Ectodermal cell (in vitro differentiated cells): ENCODE results near the gene DCLRE1A.

ENCODE experiments used
- H3K27ac ChIP-seq: 2 replicates; pipeline ENCODE4 v1.7.0; 2013; ENCODE audit warnings: mild to moderate bottlenecking, low read depth, low read length; ENCODE audit not compliant: insufficient read depth, poor library complexity, severe bottlenecking
- H3K27me3 ChIP-seq: 2 replicates; pipeline ENCODE4 v1.7.0; 2013; ENCODE audit warnings: mild to moderate bottlenecking, low read length; ENCODE audit not compliant: insufficient read depth, control insufficient read depth, poor library complexity, severe bottlenecking
- H3K36me3 ChIP-seq: one replicate; pipeline ENCODE4 v1.7.0; 2013; ENCODE audit warnings: low read length; ENCODE audit not compliant: control insufficient read depth, insufficient read depth
- H3K4me1 ChIP-seq: one replicate; pipeline ENCODE4 v1.7.0; 2013; ENCODE audit warnings: low read length; ENCODE audit not compliant: control insufficient read depth, insufficient read depth
- H3K4me3 ChIP-seq: 2 replicates; pipeline ENCODE4 v1.7.0; 2013; ENCODE audit warnings: low read depth, low read length, control low read depth; ENCODE audit not compliant: insufficient read depth
- H3K9me3 ChIP-seq: 2 replicates; pipeline ENCODE4 v1.7.0; 2013; ENCODE audit warnings: mild to moderate bottlenecking, low read length, moderate library complexity; ENCODE audit not compliant: control insufficient read depth
- WGBS, 2 experiments: methylation state at CpG; one replicate each; pipeline ENCODE4 v1.1.7; 2013; ENCODE audit warnings: missing lambda C conversion rate in 2 of 2; 5-methylcytosine and 5-hydroxymethylcytosine counted together

The DCLRE1A gene

DNA sequence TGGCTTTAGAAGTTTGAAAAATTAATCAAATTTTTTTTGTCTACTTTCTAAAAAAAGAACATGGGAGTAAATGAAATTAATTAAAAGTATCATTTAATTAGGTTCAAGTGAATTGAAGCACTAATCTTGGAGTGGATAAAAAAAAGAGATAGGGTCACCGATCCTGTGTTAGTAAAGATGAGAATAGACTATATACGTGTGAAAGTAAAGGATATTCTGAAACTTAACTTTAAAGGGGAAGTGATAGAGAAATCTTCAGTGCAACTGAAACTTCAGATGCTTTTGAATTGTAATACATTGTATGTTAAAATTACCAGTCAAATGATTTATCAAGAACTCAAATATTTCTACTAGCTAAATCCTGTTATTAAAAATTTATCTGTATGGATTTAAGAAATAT is 5.4 kb upstream of the DCLRE1A start:
- H3K4me1 ChIP-seq: no peaks in the 10 kb centered on the region
- H3K27ac ChIP-seq: no peak overlapping the region
- peaks cover 39% of the 10 kb centered on the region for H3K36me3 ChIP-seq
- WGBS, 2 experiments: 94 to 97% methylated on average over 2 of the region's 2 CpGs
- H3K27me3 ChIP-seq: no peaks in the 10 kb centered on the region
- H3K4me3 ChIP-seq: no peak overlapping the region
- no peaks in the 10 kb centered on the region for H3K9me3 ChIP-seq

DNA sequence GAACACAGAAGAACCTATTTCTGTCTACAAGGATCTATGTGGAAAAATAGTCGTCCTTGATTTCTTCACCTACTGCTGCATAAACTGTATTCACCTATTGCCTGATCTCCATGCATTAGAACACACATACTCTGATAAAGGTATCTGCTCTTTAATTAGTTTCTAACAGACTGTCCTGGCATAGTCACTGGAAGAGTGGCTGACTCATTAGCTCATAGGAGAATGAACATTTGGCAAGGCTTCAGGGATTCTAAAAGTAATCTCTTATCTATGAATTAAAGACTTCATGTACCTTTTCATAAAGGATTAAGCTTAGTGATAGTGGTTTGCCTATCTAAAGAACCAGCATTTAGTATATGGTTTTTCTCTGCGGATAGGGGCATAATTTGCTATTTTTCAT is 4.7 kb upstream of the DCLRE1A start:
- H3K27me3 ChIP-seq: no peaks in the 10 kb centered on the region
- H3K9me3 ChIP-seq: no peaks in the 10 kb centered on the region
- H3K27ac ChIP-seq: no peak overlapping the region
- peaks cover 32% of the 10 kb centered on the region for H3K36me3 ChIP-seq
- 89 to 100% methylated on average over 2 of the region's 2 CpGs for WGBS, 2 experiments
- H3K4me3 ChIP-seq: no peak overlapping the region
- H3K4me1 ChIP-seq: no peaks in the 10 kb centered on the region

DNA sequence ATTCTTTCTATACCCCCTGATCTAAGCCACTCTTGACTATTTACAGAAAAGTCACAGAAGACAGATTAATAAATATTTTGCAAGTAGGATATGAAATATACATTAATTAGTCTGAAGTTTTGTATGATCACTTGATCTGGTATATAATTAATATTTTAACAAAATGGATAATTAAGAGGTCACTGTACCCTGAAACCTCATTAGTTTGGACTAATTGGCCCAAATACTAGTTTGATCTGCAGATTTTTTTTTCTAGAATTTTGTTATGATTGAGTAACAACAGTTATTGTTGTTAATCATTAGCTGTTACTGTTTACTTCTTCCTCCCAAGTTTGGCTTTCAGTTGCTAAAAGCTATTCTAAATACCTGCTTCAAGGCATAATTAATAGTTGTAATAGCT is 3.3 kb upstream of the DCLRE1A start:
- H3K36me3 ChIP-seq: peaks cover 24% of the 10 kb centered on the region
- H3K27ac ChIP-seq: no peak overlapping the region
- H3K9me3 ChIP-seq: no peaks in the 10 kb centered on the region
- peaks cover 9% of the 10 kb centered on the region for H3K4me1 ChIP-seq
- no peaks in the 10 kb centered on the region for H3K27me3 ChIP-seq
- no peak overlapping the region for H3K4me3 ChIP-seq

DNA sequence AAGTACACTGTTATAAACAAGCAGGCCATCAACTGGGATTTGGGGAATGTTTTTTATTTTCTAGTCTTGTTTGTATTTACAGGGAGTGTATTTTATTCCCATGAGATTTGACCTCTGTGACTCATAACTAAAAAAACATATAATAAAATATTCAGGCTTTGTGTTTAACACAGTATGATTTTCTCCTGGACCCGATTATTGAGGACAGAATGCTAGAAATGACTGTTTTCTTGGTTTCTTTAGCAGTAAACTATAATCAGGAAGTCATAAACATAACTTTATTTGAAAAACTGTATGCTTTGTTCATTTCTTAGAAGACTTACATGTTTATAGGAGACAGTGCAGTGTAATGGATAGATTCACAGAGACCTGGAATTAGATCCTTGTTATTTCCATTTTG is 2.7 kb upstream of the DCLRE1A start:
- no CpG with 5 or more reads among the region's 1 CpG for WGBS, 2 experiments
- Histone ChIP-seq H3K36me3 (peaks cover 24% of the 10 kb centered on the region), H3K27me3 (no peaks in the 10 kb centered on the region), H3K27ac (no peak overlapping the region), H3K9me3 (no peaks in the 10 kb centered on the region), H3K4me3 (peak overlapping the region; percentile 5), H3K4me1 (peaks cover 9% of the 10 kb centered on the region)

DNA sequence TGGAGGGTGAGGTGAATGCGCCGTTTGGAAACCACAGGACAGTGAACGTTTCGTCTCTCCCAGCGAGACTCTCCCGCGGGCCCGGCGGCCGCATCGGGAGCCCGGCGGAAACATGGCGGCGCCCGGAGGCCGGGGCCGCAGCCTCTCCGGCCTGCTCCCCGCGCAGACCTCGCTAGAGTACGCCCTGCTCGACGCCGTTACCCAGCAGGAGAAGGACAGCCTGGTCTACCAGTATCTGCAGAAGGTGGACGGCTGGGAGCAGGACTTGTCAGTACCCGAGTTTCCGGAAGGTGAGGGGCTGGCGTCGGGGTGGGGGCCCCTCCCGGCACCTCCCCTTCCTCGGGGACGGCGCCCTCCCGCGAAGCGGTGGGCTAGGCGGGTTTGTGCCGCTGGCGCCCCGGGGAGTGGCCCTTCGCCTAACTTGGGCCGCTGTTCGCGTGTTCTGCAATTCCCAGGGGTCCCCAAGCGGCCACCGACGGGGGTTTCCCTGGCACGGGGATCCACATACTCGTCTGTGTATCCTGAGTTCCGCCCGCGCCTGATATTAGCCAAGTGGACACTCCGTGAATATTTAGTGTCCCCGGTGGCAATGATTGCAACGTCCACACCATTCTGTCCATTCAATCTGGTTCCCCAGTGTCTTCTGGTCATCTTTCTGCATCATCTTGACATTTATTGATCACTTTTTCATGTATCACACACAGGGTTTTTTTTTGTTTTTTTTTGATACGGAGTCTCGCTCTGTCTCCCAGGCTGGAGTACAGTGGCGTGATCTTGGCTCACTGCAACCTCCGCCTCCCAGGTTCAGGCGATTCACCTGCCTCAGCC is 1.1 kb upstream of the DCLRE1A start:
- Histone ChIP-seq H3K9me3 (no peaks in the 10 kb centered on the region), H3K4me1 (peaks cover 9% of the 10 kb centered on the region), H3K4me3 (peak overlapping the region; percentile 93), H3K27ac (peak overlapping the region; percentile 86), H3K27me3 (no peaks in the 10 kb centered on the region), H3K36me3 (peaks cover 13% of the 10 kb centered on the region)
- 1% methylated on average over 62 of the region's 62 CpGs for WGBS, 2 experiments

DNA sequence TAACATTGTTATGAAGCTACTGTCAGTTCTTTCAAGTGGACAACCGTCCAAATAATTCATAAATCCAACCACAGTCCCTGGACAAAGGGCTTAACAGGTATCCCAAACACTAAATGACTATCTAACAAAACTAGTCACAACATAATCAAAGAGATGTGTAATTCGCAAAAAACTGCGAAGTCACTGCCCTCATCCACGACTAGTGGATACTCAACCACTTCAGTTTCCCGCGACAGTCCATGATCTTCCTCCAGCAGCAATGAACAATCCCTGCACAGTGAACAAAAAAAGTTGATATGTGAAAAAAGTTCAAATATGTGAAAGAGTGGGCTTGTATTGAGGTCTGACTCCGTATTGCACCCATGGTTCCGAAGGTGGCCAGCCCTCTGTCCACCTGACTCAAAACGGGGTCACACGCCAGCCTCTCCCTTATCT is 287 bp downstream of the DCLRE1A start:
- Histone ChIP-seq H3K27me3 (no peaks in the 10 kb centered on the region), H3K4me1 (peaks cover 9% of the 10 kb centered on the region), H3K36me3 (peaks cover 2% of the 10 kb centered on the region), H3K27ac (no peak overlapping the region), H3K9me3 (no peaks in the 10 kb centered on the region), H3K4me3 (peak overlapping the region; percentile 93)
- 61 to 63% methylated on average over 10 of the region's 10 CpGs for WGBS, 2 experiments

DNA sequence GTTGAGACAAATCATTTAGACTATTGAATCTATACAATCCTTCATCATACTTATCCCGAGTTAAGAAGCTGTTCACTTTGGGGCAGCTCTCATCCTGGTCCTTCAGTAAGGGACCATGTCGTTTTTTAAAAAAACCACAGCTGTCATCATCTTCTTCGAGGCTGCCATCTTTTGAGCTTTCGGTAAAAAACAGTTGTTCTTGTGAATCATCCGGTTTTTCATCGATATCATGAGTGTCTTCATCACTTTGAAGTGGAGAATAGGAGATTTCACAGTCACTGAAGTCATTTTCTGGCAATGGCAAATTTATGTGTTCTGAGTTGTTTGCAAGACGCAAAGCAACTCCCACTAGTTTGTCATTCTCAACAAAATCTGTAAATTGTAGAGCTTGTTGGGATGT is 3.9 kb downstream of the DCLRE1A start:
- H3K27ac ChIP-seq: no peak overlapping the region
- H3K36me3 ChIP-seq: peaks cover 5% of the 10 kb centered on the region
- H3K27me3 ChIP-seq: no peaks in the 10 kb centered on the region
- H3K4me1 ChIP-seq: peaks cover 9% of the 10 kb centered on the region
- no peak overlapping the region for H3K4me3 ChIP-seq
- 94 to 97% methylated on average over 7 of the region's 7 CpGs for WGBS, 2 experiments
- no peaks in the 10 kb centered on the region for H3K9me3 ChIP-seq

DNA sequence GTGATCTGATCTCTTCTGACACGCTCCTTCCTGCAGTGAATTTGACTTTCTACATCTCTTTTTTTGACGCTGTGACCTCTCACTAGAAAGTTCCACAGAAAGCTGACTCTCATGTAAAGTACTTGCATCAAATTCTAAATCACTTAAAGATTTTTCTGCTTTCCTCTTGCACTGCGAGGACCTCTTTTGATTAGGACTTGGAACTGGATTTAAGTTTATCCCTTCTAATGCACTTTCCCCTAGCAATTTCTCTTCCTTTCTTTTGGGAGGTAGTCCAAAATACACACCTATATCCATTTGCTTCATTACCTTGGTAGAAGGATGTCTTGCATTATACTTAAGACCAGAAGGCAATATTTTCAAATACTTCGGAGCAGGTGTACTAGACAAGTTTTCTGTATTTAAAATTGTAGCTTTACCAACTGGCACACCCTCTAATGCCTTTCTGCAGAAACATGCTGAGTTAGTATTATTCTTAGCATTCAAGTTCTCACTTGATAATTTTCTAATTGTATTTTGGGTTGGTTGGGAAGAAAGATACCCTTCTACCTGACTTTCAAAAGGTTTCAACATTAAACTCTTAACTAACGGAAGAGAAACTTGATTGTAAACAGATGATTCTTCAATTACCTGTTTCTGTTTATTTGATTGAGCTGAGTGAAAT is 4.6 kb downstream of the DCLRE1A start:
- Histone ChIP-seq H3K36me3 (peaks cover 6% of the 10 kb centered on the region), H3K4me3 (no peak overlapping the region), H3K27me3 (no peaks in the 10 kb centered on the region), H3K9me3 (no peaks in the 10 kb centered on the region), H3K27ac (no peak overlapping the region), H3K4me1 (peaks cover 9% of the 10 kb centered on the region)
- WGBS, 2 experiments: 93 to 96% methylated on average over 4 to 5 of the region's 5 CpGs

DNA sequence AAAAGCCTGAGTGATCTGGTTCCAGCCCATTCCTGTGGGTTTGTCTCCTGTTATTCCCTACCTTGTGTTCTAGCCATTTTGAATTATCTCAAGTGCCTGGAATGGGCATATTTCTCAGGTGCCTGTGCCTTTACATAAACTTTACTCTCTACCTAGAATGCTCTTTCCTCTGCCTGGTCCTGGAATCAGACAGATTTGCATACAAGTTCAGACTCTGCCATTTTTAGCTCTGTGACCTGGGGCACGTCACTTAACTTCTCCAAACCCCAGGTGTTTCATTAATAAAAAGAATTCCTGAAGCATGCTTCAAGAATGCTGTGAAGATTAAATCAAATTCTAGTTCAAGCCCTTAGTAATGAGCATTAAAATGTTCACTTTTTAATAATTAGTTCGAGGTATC is 7.8 kb downstream of the DCLRE1A start:
- 98 to 100% methylated on average over 2 of the region's 2 CpGs for WGBS, 2 experiments
- Histone ChIP-seq H3K36me3 (peaks cover 13% of the 10 kb centered on the region), H3K27ac (no peak overlapping the region), H3K27me3 (no peaks in the 10 kb centered on the region), H3K9me3 (no peaks in the 10 kb centered on the region), H3K4me3 (no peak overlapping the region), H3K4me1 (no peaks in the 10 kb centered on the region)

DNA sequence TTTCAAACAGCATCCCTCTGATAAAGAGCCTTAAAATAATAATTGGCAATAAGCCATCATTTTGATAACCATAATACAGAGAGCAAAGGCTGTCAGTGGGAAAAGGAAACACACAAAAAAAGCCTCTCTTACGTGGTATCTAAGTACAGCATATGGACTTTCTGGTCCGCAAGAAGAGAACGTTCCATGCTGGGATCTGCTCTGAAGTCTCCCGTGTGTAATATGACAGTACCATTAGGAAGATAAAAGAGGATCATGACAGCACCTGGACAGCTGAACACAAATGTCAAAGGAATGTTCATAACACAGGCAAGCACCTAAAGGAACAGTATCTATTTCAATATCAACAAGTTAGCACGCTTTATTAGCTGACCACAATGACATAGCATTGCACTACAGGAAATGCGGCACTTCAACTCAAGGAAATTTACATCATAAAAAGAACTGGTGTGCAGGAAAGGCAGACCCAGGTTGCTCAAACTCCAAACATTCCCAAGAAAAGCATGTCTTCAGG is 9.9 kb downstream of the DCLRE1A start:
- no peaks in the 10 kb centered on the region for H3K27me3 ChIP-seq
- H3K27ac ChIP-seq: no peak overlapping the region
- H3K4me3 ChIP-seq: no peak overlapping the region
- no peaks in the 10 kb centered on the region for H3K4me1 ChIP-seq
- H3K36me3 ChIP-seq: peaks cover 13% of the 10 kb centered on the region
- WGBS, 2 experiments: 93 to 96% methylated on average over 6 of the region's 6 CpGs
- no peaks in the 10 kb centered on the region for H3K9me3 ChIP-seq
